CD4-positive, alpha-beta T cell treated with Interleukin-17A for 1 hour (primary cell): Measurements from ENCODE around the gene CHMP6.
A peak's percentile ranks its signal among the peaks of the same experiment; 100 is the strongest.

ENCODE experiments used
- DNase-seq: peaks from one replicate; pipeline ENCODE4 v3.0.0-alpha.2; 2020

The CHMP6 gene

DNA sequence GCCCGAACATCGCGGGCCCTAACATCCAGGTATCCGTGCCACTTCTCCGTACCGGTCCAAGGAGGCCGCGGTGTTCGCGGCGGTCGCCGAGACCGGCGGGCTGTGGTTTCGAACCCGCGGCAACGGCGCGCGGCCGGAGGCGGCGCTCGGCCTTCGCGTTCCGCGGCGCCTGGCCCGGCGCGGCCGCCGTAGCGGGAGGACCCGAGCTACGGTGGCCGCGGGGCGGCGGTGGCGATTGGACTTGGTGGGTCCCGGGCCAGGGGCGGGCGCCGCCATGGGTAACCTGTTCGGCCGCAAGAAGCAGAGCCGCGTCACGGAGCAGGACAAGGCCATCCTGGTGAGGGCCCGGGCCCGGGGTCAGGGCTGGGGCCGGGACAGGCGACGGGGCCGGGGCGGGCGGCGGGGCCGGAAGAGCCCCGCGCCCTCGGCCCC is at the start of gene CHMP6:
TSS of gene CHMP6 (plus strand) at position 197 of the 432 bp plus-strand sequence. CDS start at position 275, 78 bp downstream.
- peak; percentile 75 for DNase-seq

DNA sequence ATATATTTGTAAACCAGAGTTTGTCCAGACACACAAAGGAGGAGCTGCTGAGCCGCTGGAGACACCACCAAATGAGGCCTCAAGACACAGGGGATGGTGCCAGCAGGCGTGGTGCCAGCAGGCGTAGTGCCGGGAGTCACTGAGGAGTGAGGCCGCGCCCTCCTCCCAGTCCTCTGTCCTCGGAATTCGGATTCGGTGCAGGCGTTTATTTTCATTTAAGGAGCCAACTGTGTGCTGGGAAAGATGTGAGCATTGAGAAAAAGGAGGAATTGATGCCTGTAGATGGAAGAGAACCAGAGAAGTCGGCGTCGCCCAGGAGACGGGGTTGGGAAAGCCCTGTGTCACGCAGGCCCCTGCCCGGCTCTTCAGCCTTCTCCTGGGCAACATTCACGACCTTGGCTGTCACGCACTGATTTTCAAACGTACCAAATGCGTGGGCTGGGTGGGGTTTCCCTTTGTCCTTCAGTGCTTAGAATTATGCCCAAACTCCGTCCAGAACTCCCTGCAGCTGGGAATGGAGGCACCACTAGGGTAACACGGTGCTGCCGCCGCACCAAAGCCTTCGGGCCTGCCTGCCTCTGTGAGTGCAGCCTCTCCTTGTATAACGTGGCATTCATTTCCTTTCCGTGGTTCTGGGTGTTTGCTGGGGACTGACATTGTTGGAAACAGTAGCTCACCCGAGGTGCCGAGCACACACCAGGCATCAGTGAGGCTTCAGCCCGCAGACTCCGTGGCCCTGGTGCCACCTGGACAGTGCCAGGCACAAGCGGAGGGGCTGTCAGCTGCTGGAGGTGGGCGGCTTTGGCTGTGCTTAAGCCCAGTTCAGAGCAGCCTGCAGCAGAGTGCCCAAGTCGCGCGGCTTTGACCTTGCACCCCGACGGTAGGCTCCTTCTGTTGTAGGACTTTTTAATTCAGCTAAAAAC is 49.0 kb upstream of the CHMP6 start:
- no peak for DNase-seq

DNA sequence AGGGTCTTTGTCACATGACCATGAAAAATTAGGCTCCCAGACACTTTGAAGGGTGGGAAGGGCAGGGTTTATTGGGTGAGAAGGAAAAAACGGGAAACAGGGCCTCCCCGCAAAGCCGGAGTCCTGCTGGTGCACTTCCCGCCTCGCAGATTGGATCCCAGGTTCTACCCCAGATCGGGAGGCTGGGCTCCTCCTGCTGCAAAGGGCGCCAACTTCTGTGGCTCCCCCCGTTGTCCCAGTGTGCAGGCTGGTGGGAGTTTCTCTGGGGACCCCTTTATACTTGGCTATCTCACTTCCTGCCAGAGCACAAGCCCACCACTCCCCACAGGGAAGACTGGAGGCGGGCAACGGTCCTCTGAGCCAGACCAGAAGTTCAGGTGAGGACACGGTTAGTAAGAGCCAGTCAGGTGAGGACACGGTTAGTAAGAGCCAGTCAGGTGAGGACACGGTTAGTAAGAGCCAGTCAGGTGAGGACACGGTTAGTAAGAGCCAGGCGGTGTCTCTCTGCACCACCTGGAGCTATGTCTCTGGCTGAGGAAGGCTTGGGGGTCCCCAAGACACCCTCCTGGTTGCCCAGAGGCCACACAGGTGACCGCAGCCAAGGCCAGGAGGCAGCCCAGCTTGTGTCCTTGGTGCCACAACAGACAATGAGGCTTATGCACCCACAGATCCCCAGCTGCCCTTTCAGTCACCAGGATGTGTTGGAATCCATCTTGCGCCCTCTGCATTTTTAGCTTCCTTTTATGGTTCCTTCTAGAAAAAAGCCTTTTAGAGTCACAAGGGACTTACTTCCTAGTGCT is 48.1 kb upstream of the CHMP6 start:
- no peak for DNase-seq

DNA sequence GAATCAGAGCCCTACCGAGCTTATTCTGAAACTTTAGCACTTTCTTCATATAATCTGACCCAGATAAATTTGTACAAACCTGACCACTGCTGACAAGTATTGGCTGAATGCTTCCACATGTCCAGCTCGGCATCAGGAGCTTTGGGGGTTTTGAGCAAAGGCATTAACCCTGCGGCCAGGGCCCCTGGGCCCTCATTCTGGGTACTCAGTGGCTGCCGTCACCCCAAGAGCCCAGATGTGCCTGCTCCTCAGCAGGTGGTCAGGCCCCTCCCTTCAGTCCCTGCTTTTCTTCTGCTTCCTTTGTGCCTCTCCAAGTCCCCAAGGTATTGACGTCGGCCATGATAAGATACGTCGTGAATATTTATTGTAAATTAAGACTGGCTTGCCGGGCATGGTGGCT is 47.3 kb upstream of the CHMP6 start:
- no peak for DNase-seq

DNA sequence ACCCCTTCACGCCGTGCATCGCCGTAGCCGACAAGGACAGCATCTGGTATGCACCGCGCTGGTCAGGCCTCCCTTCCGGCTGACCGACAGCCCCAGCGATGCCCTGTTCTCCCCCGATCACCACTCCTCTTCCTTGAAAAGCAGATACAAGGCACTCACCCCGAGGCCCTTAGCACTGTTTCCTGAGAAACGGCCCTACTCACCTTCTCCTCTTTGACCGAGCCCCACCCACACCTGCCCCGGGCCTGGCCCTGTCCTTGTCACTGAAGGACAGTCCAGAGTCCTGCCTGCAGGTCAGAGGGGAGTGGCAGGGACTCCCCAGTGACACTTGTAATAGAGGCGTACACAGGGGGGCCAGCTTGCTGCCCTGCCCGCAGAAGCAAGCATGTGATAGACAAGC is 45.9 kb upstream of the CHMP6 start:
- DNase-seq: no peak

DNA sequence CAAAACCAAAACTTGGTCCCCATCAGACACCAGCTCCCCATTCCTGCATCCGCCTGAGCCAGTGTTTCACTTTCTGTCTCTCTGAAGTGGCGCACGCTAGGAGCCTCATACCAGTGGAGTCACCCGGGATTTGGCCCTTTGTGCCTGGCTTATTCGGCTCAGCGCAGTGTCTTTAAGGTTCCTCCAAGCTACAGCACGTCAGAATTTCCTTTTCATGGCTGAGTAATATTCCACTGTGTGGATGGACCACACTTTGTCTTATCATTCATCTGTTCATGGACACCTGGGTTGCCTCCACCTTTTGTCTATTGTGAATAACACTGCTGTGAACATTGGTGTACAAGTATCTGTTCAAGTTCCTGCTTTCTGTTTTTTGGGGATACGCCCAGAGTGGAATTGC is 45.2 kb upstream of the CHMP6 start:
- DNase-seq: no peak

DNA sequence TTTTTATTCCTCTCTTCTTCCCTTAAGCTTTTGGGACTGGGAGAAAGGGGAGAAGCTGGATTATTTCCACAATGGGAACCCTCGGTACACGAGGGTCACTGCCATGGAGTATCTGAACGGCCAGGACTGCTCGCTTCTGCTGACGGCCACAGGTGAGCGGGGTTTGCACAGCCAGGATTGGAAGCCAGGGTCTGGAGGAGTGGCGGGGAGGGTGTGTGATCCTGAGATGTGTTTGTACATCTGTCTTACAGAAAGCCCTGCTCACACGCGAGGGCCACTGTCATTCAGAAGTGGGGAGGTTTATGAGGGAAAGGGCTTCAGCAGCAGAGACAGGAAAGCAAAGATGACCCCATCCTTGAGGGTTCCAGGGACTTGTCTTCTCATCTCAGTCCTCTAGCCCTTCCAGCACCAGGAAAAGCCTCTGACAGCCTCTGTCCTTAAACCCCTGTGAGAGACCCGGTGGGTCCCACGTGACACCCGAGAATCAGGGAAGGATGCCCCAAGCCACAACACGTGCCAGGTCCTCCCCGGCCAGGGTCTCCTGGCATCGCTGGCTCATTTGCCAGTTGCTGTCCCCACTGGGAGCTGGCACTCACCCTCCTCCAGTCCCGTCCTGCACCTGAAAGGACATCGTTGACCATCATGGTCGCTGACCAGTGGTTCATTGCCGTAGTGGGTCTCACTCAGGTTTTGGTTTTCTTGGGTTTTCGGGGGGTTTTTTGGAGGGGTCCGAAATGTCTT is 44.3 kb upstream of the CHMP6 start:
- DNase-seq: no peak

DNA sequence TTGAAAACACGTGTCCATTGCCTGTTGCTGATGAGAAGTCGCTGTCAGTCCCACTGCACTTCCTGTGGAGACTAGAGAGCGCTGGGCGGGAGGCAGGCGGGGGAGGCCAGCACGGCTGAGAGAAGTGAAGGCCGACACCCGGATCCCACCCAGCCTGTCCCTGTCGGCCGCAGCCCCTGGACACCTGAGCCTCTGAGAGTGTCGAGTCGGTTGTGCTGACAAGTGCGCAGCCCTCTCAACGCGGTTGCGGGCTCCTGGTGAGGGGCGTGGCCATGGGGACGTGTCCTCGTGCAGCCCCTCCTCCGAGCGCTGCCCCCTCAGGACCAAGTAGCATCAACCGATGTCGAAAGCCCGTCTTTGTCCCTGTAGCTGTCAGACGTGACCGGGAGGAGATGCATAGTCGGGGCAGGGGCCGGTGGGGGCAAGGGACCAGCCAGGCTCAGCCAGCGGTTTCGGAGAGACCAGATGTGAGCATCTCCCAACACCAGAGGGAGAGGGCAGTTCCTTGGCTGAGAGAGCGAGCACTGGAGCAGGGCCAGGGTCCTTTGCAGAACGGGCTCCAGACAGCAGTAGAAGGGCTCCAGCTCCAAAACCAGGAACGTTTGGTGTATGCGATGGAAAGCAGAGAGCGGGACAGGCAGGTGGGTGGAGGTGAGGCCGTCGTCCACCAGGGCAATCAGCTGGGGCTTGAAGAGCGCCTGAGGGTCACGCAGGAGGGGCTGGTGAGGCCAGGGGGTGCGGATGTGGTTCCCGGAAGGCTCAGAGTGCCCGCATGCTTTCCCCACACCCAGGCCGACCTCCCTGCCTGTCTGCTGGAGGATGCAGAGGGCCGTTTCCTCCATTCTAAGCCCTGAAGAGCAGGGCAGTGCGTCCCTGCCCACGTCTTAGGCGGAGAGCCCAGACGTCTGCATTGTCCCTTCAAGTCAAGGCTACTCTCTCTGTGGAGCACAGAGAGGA is 43.3 kb upstream of the CHMP6 start:
- no peak for DNase-seq

DNA sequence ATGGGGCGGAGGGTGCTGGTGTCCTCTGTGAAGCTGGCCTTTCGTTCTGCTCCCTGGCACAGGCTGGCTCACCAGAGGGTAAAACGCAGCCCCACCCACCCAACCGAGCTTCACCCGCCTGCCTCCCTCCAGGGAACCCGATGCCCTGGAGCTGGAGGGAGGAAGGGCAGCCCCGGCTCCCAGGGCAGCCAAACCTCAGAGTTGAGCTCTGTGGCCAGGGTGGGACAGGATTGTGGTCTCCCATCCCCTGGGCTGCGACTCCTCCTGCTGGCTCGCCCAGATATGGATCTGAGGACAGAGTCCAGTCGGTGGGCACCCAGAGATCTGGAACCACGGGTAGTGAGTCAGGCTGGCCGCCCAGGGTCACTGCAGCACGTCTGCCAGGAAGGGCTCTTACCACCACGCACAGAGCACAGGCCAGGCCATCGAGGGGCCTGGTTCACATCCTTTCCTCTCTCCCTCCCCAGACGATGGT is 42.6 kb upstream of the CHMP6 start:
- no peak for DNase-seq

DNA sequence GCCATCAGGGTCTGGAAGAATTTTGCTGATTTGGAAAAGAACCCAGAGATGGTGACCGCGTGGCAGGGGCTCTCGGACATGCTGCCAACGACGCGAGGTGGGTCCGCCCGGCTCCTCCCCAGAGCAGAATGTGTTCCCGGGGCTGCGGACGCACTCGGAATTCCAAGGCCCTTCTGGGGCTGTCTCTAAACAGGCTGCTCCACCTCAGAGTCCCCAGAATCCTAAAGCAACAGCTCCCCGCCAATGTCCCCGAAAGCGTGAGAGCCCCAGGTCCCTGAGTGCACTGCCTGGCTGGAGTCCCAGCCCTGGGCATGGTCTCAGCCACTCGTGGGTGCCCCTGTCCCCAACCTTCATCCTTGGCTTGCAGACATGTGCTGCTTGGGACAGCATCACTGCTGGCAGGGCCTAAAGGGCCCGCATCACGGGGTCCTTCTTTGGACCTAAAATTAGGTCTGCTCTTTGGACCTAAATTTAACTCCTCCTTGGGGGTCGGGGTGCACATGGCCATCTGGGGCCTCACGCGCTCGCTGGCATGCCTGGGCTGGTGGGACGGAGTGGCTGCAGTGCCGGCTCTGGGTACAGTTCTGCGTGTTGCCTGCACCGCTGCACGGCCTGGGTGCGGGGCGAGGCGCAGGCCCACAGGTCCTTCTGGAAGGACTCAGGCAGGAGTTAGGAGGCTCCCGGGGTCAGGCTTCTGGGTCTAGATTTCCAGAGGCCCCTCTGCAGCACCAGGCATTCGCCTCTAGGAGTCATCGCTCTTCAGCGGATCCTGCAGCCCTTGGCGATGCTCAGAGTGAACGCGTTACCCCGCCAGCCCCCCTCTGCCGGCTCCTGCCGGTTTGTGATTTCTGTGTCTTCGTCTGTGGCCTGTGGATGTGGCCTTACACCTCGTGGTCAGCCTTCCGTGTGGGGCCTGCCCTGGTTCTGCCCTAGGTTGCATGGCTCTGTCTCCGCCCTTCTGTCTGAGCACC is 41.9 kb upstream of the CHMP6 start:
- no peak for DNase-seq

DNA sequence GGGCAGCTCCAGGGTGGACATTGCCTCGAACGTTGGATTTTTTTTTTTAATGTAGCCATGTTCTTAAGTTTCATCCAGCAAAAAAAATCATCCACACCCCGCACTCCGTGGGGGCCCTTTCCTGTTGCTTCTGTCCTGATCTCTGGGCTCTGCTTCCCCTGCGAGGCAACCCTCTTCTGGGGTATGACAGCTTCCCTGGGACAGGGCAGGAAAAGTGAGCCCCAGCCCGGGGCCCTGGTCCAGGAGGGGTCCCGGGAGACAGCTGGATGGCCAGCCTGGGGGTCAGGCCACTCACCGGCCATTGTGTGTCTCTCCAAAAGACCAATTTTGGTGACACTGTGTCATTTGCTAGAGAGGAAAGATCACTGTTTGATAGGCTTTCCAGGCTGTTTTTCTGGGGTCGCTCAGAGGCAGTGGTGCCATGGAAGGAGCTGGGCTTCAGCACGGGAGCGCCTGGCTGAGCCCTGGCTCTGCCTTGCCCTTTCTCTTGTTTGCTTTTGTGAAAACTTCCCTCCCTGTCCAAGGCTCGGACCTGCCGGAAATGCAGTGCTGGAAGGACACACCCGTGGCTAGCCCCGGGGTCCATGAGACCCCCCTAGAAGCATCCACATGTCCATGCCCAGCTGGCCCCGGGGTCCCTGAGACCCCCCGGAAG is 41.0 kb upstream of the CHMP6 start:
- DNase-seq: no peak

DNA sequence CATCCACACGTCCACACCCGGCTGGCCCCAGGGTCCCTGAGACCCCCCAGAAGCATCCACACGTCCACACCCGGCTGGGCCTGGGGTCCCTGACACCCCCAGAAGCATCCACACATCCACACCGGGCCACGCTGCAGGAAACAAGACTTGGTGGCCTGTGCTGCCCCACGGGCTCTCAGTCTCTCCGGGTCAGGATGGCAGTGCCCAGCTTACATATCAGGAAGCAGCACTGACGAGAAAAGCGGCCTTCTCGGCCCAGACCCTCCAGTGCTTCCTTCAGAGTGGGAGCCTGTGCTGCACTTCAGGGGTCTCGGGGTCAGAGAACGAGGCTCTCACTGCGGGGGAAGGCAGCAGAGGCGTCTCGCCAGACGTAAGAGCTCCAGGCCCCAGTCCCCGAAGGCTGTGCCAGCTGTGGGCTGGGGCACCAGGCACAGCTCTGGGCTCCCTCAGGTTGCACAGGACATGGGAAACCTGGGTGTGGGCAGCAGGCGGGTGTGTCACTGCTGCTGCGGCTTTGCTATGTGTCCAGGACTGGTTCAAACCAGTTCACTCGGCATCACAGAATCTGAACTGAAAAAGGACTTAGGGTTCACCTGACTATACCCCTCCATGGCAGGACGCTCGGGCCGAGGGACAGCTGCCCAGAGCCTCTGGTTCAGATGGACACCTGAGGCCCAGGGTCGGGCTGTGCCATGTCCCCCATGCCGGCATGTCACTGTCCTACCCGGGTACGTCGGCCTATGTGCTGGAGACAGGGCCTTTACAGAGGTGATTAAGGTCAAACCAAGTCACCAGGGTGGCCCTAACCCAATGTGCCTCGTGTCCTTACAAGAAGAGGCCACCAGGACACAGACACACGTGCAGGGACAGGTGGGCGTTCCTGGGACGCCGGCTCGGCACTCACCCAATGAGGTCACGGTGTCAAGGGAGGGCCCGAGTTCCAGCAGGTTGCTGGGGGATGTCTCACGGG is 40.2 kb upstream of the CHMP6 start:
- no peak for DNase-seq

DNA sequence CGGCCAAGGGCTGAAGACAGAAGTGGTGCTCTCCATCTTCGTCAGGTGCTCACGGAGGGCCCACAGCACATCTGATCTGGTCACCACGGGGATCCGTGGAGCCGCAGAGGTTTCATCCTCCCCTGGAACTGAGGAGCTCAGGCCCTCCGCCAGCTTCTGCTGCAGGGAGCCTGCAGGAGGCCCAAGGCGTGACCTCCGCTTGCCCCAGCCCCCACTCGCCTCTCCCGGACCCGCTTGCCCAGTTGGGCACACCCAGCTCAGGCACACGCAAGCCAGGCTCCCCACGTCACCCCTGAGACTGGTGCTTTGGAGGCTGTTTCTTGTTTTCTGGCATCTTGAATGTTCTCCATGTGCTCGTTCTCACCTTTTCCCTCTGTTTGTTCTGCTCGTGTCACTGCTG is 39.4 kb upstream of the CHMP6 start:
- DNase-seq: no peak

DNA sequence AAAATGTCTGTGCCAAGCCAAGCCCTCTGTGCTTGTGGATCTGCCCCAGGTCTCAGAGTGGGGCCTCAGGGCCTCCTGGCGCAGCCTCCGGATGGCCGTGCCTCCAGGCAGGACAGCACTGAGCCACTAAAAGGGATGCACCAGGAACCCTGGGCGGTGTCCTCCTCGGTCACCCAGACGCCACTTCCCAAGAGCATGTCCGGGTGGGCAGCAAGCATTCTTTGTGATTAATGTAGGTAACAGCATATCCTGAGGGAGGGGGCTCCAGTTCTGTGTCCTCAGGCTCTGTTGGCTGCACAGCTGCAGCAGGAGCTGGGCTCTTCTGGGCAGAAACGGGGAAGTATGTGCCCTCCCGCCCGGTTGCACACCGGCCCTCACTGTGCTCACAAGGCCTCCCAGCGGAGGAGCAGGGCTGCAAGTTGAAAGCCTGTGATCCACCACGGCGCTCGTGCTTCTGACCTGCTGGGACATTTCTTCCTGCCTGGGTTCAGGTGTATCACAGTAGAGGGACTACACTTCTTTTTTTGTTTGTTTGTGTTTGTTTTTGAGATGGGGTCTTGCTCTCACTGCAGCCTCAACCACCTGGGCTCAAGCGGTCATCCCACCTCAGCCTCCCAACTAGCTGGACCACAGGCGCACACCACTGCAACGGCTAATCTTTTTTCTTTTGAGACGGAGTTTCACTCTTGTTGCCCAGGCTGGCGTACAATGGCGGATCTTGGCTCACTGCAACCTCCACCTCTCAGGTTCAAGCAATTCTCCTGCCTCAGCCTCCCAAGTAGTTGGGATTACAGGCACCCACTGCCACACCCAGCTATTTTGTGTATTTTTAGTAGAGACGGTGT is 37.9 kb upstream of the CHMP6 start:
- no peak for DNase-seq

DNA sequence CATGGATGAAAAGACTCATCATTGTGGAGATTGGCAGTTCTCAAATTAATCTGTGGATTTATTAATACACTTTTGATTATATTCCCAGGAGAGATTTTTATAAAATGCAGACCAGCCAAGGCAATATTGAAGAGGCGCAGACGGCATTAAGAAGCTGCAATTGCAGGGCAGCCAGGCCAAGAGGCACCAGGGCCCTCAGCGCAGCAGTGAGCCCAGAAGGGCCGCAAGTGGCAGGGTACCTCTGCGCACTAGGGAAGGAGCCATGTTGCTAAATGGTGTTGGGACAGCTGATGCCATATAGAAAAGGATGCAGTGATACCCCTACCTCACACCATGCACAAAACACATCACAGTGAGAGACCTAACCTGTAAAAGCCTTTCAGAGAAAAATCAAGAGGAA is 36.6 kb upstream of the CHMP6 start:
- no peak for DNase-seq

DNA sequence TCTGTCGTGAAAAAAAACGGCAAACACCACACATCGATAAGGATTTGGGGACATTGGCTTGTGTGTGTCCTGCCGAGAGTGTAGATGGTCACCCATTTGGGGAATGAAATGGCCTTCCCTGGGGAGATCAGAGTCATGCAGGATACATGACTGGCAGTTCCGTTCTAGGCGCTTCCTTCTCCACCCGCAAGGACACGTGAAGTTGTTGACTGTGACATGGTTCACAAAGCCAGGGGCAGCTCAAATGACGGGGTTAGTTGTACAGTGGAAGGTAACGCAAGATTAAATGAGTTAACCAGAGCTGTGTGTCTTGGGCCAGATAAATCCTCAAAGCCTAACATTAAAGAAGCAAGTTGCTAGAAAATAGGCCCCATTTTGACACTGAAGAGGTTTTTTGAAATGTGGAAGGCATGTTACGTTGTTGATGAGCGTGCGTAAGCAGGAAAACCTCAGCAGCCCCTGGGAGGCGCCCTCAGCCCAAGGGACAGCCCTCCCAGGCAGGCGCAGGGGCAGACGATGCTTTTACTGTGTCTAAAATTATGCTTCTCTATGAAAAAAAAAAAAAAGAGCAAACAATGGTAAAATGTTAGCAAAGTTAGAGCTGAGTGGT is 35.9 kb upstream of the CHMP6 start:
- no peak for DNase-seq
